ENCODE data around the gene CBLC. TPM values are rescaled to one million over a fixed set of nuclear protein-coding genes. Genes with fewer than 3 reads are reported as not detected.

Gene CBLC
- total RNA-seq, 3 donors from 2014 or later (not counting 1 experiment from before 2014, with no cell fraction given): not detected

DNA sequence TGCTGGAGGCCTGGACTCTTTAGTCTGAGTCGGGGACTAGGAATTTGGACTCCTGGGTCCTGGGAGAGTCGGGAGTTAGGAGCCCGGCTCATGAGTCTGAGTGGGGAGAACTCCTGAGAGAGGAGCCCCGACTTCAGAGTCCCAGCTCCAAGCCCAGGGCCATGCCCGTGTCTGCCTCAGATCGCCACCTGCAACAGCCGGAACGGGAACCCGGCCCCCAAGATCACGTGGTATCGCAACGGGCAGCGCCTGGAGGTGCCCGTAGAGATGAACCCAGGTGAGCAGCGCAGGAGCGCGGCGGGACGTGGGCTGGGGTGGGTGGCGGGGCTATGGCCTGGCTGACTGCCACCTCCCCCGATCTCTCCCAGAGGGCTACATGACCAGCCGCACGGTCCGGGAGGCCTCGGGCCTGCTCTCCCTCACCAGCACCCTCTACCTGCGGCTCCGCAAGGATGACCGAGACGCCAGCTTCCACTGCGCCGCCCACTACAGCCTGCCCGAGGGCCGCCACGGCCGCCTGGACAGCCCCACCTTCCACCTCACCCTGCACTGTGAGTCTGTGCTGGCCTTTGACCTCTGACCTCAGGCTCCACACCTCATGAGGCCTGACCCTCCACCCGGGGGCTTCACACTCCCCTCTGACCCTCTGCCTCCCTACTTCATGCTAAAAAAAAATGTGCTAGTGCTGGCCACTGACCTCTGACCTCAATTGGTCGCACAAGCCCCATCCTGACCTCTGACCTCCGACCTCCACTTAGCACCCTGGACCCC lies 35.6 kb downstream of the CBLC start:
- Mint-ChIP-seq H3K27ac (no peak overlapping the region), H3K4me3 (no peak overlapping the region), H3K9me3 (no peaks in the 10 kb centered on the region), H3K36me3 (no peaks in the 10 kb centered on the region), H3K27me3 (ENCODE audit: low read depth in 2 of 2) (peaks cover 0 to 4% of the 10 kb centered on the region in 2 donors), H3K4me1 (peaks cover 0 to 3% of the 10 kb centered on the region in 2 donors)
- H3K36me3 ChIP-seq (ENCODE audit: control insufficient read depth, insufficient read depth, low read length): no peaks in the 10 kb centered on the region
- H3K27me3 ChIP-seq (ENCODE audit: control insufficient read depth, insufficient read depth, low read length): peaks cover 8% of the 10 kb centered on the region
- H3K9me3 ChIP-seq (ENCODE audit: control insufficient read depth, insufficient read depth, low read length): no peaks in the 10 kb centered on the region
- H3K27ac ChIP-seq (ENCODE audit: low read length): no peak overlapping the region
- TF ChIP-seq, protein P1, sequence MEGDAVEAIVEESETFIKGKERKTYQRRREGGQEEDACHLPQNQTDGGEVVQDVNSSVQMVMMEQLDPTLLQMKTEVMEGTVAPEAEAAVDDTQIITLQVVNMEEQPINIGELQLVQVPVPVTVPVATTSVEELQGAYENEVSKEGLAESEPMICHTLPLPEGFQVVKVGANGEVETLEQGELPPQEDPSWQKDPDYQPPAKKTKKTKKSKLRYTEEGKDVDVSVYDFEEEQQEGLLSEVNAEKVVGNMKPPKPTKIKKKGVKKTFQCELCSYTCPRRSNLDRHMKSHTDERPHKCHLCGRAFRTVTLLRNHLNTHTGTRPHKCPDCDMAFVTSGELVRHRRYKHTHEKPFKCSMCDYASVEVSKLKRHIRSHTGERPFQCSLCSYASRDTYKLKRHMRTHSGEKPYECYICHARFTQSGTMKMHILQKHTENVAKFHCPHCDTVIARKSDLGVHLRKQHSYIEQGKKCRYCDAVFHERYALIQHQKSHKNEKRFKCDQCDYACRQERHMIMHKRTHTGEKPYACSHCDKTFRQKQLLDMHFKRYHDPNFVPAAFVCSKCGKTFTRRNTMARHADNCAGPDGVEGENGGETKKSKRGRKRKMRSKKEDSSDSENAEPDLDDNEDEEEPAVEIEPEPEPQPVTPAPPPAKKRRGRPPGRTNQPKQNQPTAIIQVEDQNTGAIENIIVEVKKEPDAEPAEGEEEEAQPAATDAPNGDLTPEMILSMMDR (IDR thresholded peaks at IDR 0.05): no peak
- ATAC-seq (no peak), DNase-seq (no peak)
- no peak overlapping the region for H3K4me3 ChIP-seq (ENCODE audit: low read length)
- H3K4me1 ChIP-seq (ENCODE audit: control insufficient read depth, insufficient read depth, low read length): peaks cover 11% of the 10 kb centered on the region
- 93% methylated on average over 38 of the region's 38 CpGs for WGBS (ENCODE audit: insufficient coverage)
- intact Hi-C loops (cut with micrococcal nuclease): no loop called here

DNA sequence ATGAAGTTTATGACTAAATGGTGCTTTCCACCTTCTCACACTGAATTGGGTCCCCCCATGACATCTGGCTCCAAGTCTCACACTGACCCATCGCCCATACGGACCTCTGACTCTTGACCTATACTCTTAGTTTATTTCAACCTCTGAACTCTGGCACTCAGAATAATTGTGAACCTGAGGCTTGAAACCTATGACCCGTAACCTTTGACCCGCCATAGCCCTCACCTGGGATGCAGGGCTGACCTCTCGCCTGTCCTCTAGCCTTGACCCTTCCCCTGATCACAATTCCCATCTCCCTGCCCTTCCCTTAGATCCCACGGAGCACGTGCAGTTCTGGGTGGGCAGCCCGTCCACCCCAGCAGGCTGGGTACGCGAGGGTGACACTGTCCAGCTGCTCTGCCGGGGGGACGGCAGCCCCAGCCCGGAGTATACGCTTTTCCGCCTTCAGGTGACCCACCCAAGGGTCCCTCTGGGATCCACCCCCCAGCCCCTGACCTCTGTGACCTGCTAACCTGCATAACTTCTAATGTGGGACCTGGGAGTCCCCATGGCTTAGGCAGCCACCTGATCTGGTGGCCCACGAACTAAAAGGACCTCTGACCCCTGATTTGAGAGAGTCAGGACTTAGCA lies 36.3 kb downstream of the CBLC start:
- Mint-ChIP-seq H3K36me3 (no peaks in the 10 kb centered on the region), H3K9me3 (no peaks in the 10 kb centered on the region), H3K4me1 (no peaks in the 10 kb centered on the region), H3K27ac (no peak overlapping the region), H3K27me3 (ENCODE audit: low read depth in 2 of 2) (no peaks in the 10 kb centered on the region), H3K4me3 (no peak overlapping the region)
- Histone ChIP-seq H3K4me1 (ENCODE audit: control insufficient read depth, insufficient read depth, low read length) (peaks cover 7% of the 10 kb centered on the region), H3K27me3 (ENCODE audit: control insufficient read depth, insufficient read depth, low read length) (peaks cover 6% of the 10 kb centered on the region), H3K9me3 (ENCODE audit: control insufficient read depth, insufficient read depth, low read length) (no peaks in the 10 kb centered on the region), H3K27ac (ENCODE audit: low read length) (no peak overlapping the region), H3K36me3 (ENCODE audit: control insufficient read depth, insufficient read depth, low read length) (no peaks in the 10 kb centered on the region), H3K4me3 (ENCODE audit: low read length) (no peak overlapping the region)
- intact Hi-C loops (cut with micrococcal nuclease): no loop called here
- TF ChIP-seq, protein P1 (IDR thresholded peaks at IDR 0.05): no peak
- 88% methylated on average over 16 of the region's 16 CpGs for WGBS (ENCODE audit: insufficient coverage)
- DNase-seq (no peak), ATAC-seq (no peak)

DNA sequence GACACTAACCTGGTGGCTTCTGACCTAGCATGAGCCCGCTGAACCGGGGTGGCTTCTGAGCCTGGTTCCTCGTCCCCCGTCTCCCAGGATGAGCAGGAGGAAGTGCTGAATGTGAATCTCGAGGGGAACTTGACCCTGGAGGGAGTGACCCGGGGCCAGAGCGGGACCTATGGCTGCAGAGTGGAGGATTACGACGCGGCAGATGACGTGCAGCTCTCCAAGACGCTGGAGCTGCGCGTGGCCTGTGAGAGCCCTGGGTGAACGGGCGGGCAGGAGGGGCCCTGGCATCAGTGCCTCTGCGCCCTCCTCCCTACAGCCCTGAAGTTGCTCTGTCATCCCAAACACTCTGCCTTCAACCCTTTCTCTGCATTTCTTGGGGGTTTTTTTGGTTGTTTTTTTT lies 36.8 kb downstream of the CBLC start:
- no peak for DNase-seq
- Histone ChIP-seq H3K9me3 (ENCODE audit: control insufficient read depth, insufficient read depth, low read length) (no peaks in the 10 kb centered on the region), H3K27ac (ENCODE audit: low read length) (no peak overlapping the region), H3K4me3 (ENCODE audit: low read length) (no peak overlapping the region), H3K4me1 (ENCODE audit: control insufficient read depth, insufficient read depth, low read length) (peaks cover 1% of the 10 kb centered on the region), H3K36me3 (ENCODE audit: control insufficient read depth, insufficient read depth, low read length) (no peaks in the 10 kb centered on the region), H3K27me3 (ENCODE audit: control insufficient read depth, insufficient read depth, low read length) (peaks cover 4% of the 10 kb centered on the region)
- Mint-ChIP-seq H3K9me3 (no peaks in the 10 kb centered on the region), H3K4me3 (no peak overlapping the region), H3K27me3 (ENCODE audit: low read depth in 2 of 2) (no peaks in the 10 kb centered on the region), H3K4me1 (no peaks in the 10 kb centered on the region), H3K36me3 (no peaks in the 10 kb centered on the region), H3K27ac (no peak overlapping the region)
- no peak for ATAC-seq
- intact Hi-C loops (cut with micrococcal nuclease): no loop called here
- 92% methylated on average over 17 of the region's 17 CpGs for WGBS (ENCODE audit: insufficient coverage)
- TF ChIP-seq, protein P1 (IDR thresholded peaks at IDR 0.05): no peak

All from natural killer cell (primary cell).